EH (cell line): Measurements from ENCODE around the gene ELMOD1.
A peak's percentile ranks its signal among the peaks of the same experiment; 100 is the strongest.

ENCODE experiments used
- DNase-seq: peaks from one replicate; pipeline ENCODE4 v3.0.0-alpha.2; 2015; ENCODE audit warnings: low read depth

ELMOD1 gene

GRCh38 chr11:107688322-107688918 lies 97.5 kb downstream of the ELMOD1 start:
- no peak for DNase-seq

GRCh38 chr11:107689317-107690202 lies 98.6 kb downstream of the ELMOD1 start:
- DNase-seq: peak; percentile 71

- DNase-seq: peak; percentile 79
Observed at GRCh38 chr11:107691000-107691750, 100.2 kb downstream of the ELMOD1 start.

GRCh38 chr11:107695446-107695845 lies 104.5 kb downstream of the ELMOD1 start:
- DNase-seq: peak; percentile 75

- peak; percentile 98 for DNase-seq
Observed at GRCh38 chr11:107696140-107696539, 105.2 kb downstream of the ELMOD1 start.

GRCh38 chr11:107697291-107697690 lies 106.3 kb downstream of the ELMOD1 start:
- DNase-seq: peak; percentile 24

GRCh38 chr11:107699371-107700285 lies 108.7 kb downstream of the ELMOD1 start:
- DNase-seq: no peak

GRCh38 chr11:107702109-107702660 lies 111.2 kb downstream of the ELMOD1 start:
- DNase-seq: no peak

- DNase-seq: peak; percentile 36
Observed at GRCh38 chr11:107702723-107703122, 111.8 kb downstream of the ELMOD1 start.

- peak; percentile 88 for DNase-seq
Observed at GRCh38 chr11:107704451-107704850, 113.5 kb downstream of the ELMOD1 start.

GRCh38 chr11:107705027-107705426 lies 114.1 kb downstream of the ELMOD1 start:
- peak; percentile 89 for DNase-seq

- DNase-seq: no peak
Observed at GRCh38 chr11:107706531-107706930, 115.6 kb downstream of the ELMOD1 start.

- no peak for DNase-seq
Observed at GRCh38 chr11:107707215-107707671, 116.3 kb downstream of the ELMOD1 start.

- no peak for DNase-seq
Observed at GRCh38 chr11:107707807-107708206, 116.9 kb downstream of the ELMOD1 start.

- DNase-seq: no peak
Observed at GRCh38 chr11:107708792-107709191, 117.8 kb downstream of the ELMOD1 start.

- no peak for DNase-seq
Observed at GRCh38 chr11:107710301-107710700, 119.4 kb downstream of the ELMOD1 start.

- DNase-seq: no peak
Observed at GRCh38 chr11:107711861-107712755, 121.2 kb downstream of the ELMOD1 start, which contains the start of gene SLN. Gene SLN (minus strand): TSS chr11:107712056.

GRCh38 chr11:107713009-107713408 lies 122.1 kb downstream of the ELMOD1 start:
- no peak for DNase-seq
